PFSK-1 (cell line): ENCODE data around the gene DLX1.

Source experiments
- FOXP2 ChIP-seq: optimal IDR thresholded peaks from 2 replicates; pipeline ENCODE3; 2011; ENCODE audit warnings: borderline replicate concordance, control low read depth, inconsistent platforms; ENCODE audit not compliant: insufficient read depth; ENCODE audit errors: extremely low read length, extremely low read depth
- POLR2AphosphoS5 ChIP-seq: IDR thresholded peaks from 2 replicates; pipeline ENCODE4 v1.6.1; 2012; ENCODE audit warnings: low read depth, mild to moderate bottlenecking, control low read depth, low read length, moderate library complexity
- REST ChIP-seq, 2 experiments: IDR thresholded peaks; 2 replicates each; pipeline versions ENCODE4 v1.6.1 to v1.8.0; 2011 to 2012; ENCODE audit warnings: low read depth in 2 of 2, low read length in 2 of 2, control low read depth in 1 of 2, inconsistent platforms in 1 of 2, mild to moderate bottlenecking in 1 of 2, moderate library complexity in 1 of 2; ENCODE audit not compliant: insufficient read depth in 1 of 2
- SIN3A ChIP-seq: IDR thresholded peaks from 2 replicates; pipeline ENCODE4 v1.6.1; 2012; ENCODE audit warnings: mild to moderate bottlenecking, low read length, moderate library complexity, borderline replicate concordance; ENCODE audit not compliant: insufficient read depth
- TAF1 ChIP-seq: IDR thresholded peaks from 2 replicates; pipeline ENCODE4 v1.6.1; 2012; ENCODE audit warnings: low read length, control low read depth, borderline replicate concordance; ENCODE audit not compliant: insufficient read depth

DLX1 gene

GRCh38 chr2:172102391-172103359 lies 17.4 kb downstream of the DLX1 start, which contains the start of gene DLX2:
Gene DLX2 (minus strand): TSS chr2:172102900. CDS start chr2:172102538, 362 bp downstream.
- TF ChIP-seq POLR2AphosphoS5 (no peak; the same call in 1 of the 2 replicates), TAF1 (0 out of 2 replicates have a peak, but pooled peaks have one; percentile 20), FOXP2 (no peak), REST (IDR thresholded peaks at IDR 0.05; ENCODE audit: insufficient read depth in 1 of 2, low read depth in 2 of 2, low read length in 2 of 2) (no peak), SIN3A (peak; percentile 75; the same call in 1 of the 2 replicates)

GRCh38 chr2:172103471-172104272 lies 18.4 kb downstream of the DLX1 start:
- TF ChIP-seq REST (IDR thresholded peaks at IDR 0.05; ENCODE audit: insufficient read depth in 1 of 2, low read depth in 2 of 2, low read length in 2 of 2) (0 out of 4 replicates have a peak, but pooled peaks of 1 of the 2 experiments have one; percentile 49), TAF1 (no peak)

GRCh38 chr2:172105471-172106107 lies 20.3 kb downstream of the DLX1 start:
- TF ChIP-seq TAF1 = no peak
- TF ChIP-seq POLR2AphosphoS5 = no peak
- no peak for TF ChIP-seq FOXP2
- TF ChIP-seq REST (IDR thresholded peaks at IDR 0.05; ENCODE audit: insufficient read depth in 1 of 2, low read depth in 2 of 2, low read length in 2 of 2) = no peak
- TF ChIP-seq SIN3A = no peak

GRCh38 chr2:172106108-172106961 lies 21.0 kb downstream of the DLX1 start:
- TF ChIP-seq SIN3A (no peak), POLR2AphosphoS5 (no peak), TAF1 (no peak), FOXP2 (no peak), REST (IDR thresholded peaks at IDR 0.05; ENCODE audit: insufficient read depth in 1 of 2, low read depth in 2 of 2, low read length in 2 of 2) (no peak)
